SK-N-MC (cell line): ENCODE data around the gene TEAD2.

Experiments
- EZH2 ChIP-seq: fragments of 200-600 bp; sonication (generic); IDR thresholded peaks from one replicate; pipeline ENCODE4 v1.6.1; 2017; ENCODE audit warnings: antibody characterized with exemption
- FOXP2 ChIP-seq: optimal IDR thresholded peaks from 2 replicates; pipeline ENCODE3; 2011; ENCODE audit warnings: mild to moderate bottlenecking, moderate library complexity; ENCODE audit not compliant: insufficient read depth; ENCODE audit errors: extremely low read length, control extremely low read depth
- POLR2AphosphoS5 ChIP-seq: IDR thresholded peaks from 2 replicates; pipeline ENCODE4 v1.6.1; 2012; ENCODE audit warnings: mild to moderate bottlenecking, low read depth, low read length, borderline replicate concordance

DNA sequence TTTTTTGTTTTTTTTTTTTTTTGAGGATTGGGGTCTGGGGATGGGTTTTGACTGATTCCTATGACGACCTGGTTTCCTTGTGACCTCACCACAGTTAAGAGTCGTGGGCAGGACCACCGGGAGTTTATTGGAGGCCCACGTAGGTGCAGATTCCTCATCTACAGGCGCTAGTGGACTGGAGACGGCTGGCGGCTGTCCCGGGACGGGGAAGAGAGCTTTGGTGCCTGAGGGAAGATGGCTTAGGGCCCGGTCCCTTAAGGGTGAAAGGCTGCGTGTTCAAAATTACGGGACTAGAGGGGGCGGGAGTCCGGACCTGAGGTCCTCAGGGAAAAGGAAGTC is 682 bp upstream of the TEAD2 start:
- TF ChIP-seq POLR2AphosphoS5 (no peak), EZH2 (no peak), FOXP2 (no peak)
